ENCODE measurements around the gene ZMAT2.
"Not testable (repeated sequence)": the region's sequence is repeated elsewhere in the genome, so short reads cannot be mapped to it uniquely, and the experiment has no call there.

Gene ZMAT2

DNA sequence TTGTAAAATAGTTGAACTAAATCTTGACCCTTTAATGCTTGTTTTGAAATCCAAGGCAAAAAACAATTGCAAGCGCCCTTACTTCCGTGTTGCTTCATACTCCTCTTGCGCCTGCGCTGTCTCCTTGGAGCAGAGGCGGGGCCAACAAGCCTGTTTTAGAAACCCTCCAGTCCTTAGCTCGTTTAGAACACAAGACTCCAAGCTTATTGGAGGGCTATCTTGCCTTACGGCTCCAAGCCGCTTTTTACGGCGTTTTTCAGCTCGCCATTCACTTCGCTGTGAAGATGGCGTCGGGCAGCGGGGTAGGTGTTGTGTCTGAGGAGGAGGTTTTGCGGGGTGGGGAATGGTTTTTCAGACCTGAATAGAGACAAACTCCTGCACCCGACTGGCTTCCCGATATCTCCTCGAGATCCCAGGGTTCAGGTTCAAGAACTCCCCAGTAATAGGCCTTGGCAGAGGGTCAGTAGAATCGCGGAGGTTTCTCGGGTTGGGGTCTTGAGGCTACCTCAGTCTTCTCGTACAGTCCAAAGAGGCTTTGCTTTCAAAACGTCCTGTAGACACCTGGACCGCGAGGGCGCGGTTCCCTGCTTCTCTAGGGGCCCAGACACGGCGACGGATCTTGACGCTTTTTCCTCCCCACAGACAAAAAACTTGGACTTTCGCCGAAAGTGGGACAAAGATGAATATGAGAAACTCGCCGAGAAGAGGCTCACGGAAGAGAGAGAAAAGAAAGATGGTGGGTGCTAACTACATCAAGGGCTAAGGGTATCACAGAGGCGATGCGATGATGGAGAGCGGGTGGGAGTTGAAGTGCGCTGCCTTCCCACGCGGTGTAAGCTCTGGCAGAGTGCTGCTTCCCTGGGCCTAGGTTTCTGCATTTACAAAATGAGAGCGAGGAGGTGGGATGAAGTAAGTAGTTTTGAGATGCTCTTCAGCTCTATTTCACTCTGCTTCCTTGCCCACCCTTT, at the start of gene ZMAT2:
Gene ZMAT2 (plus strand): TSS at position 271 of the 968 bp plus-strand sequence. CDS start 14 bp downstream, at position 285.
- peak; percentile 55 for DNase-seq

DNA sequence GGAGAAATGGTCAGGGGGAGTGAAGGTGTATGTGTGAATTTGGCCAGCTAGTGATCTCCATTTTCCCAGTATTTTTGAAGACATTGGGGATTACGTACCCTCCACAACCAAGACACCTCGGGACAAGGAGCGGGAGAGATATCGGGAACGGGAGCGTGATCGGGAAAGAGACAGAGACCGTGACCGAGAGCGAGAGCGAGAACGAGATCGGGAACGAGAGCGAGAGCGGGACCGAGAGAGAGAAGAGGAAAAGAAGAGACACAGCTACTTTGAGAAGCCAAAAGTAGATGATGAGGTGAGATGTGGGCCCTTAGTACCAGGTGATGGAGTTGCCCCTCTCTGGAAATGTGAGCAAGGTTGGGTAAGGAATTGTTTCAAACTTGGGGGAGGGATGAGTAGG, 41.4 kb upstream of the ZMAT2 start:
- no peak for DNase-seq

DNA sequence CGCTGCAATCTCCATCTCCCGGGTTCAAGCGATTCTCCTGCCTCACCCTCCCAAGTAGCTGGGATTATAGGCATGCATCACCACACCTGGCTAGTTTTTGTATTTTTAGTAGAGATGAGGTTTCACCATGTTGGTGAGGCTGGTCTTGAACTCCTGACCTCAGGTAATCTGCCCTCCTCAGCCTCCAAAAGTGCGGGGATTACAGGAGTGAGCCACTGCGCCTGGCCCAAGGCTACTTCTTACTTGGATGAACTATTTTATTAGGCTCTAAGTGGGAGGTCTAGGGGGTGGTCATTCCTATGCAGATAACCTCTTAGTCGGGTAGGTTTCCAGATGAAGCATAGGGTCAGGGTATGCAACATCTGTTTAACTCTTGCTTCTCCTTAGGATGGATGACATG, 39.9 kb upstream of the ZMAT2 start:
- DNase-seq = not testable (repeated sequence)

GRCh38 chr5:140664030-140664358, 36.3 kb upstream of the ZMAT2 start:
- no peak for DNase-seq

GRCh38 chr5:140664359-140665119, 35.7 kb upstream of the ZMAT2 start, which contains the start of gene WDR55:
Gene WDR55, plus strand, starts transcription at chr5:140664904. Its CDS starts 9 bp downstream, at chr5:140664913.
- peak; percentile 87 for DNase-seq

DNA sequence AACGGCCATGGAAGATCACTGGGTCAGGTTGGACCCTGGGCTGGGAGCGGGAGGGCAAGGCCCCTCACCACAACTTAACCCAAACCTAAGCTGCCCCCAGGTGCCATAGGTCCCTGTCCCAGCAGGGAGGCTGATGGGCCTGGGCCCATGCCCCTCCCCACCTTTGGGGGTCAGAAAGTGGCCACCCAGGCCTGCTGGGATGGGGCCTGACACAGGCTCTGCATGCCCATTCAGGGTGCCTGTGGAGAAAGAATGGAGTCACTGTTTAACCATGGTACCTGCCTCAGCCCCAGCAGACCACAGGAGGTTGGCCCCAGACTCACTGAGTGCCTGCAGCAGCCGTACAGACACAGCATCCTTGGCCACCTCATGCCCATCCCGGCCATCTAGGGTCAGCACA, 29.2 kb upstream of the ZMAT2 start:
- not testable (repeated sequence) for DNase-seq

DNA sequence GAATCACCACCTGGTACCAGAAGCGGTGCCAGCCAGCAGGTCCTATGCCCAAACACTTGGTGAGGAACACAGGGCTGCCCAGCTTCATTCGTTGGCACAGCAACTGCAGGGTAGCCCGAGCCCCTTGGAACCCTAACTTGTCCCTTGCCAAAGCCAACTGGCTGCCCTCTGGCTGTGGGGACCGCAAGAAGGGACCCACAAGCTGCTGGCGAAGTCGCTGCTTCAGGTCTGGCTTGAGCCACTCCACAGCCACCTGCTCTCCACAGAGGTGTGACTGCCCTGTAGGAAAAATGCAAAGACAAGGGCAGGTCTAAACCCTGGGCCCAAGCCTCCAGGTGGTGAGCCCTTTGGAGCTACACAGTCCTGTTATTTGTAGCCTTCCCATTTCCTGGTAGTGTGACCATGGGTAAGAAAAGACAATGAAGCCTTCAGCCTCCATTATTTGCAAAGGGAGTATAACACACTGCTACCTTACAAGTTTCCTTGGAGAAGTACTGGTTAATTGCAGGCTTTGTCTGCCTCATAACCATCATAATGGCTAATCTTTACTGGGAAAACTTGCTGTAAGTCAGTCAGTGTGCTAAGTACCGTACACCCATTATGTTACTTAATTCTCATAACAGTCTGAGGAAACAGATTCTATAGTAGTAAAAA, 28.6 kb upstream of the ZMAT2 start:
- DNase-seq = no peak

- no peak for DNase-seq
Observed at GRCh38 chr5:140672455-140673186, 27.6 kb upstream of the ZMAT2 start.

- DNase-seq = no peak
Observed at GRCh38 chr5:140673187-140673976, 26.9 kb upstream of the ZMAT2 start, which contains the start of gene DND1. Gene DND1, minus strand, starts transcription at chr5:140673576. Its CDS starts 34 bp downstream, at chr5:140673542.

DNA sequence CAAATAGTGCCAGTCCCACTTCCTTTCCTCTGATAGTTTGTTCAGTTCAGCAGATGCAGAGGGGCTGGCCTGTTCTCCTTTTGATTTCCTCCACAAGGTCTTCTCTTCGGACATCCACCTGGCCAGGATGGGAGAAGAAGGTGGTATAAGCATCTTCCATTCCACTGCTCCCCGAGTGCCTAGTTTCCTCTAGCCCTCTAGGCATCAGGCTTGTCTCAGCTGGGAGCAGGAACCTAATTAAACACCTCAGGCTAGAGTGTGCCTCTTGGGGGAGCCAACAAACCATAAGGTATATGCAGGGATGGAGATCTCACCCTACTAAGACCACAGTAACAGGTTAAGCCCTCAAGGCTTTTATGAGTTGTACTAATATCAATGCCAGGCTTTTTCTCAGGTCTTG, 26.0 kb upstream of the ZMAT2 start:
- DNase-seq = peak; percentile 49

- no peak for DNase-seq
Observed at GRCh38 chr5:140674629-140675028, 25.6 kb upstream of the ZMAT2 start.

DNA sequence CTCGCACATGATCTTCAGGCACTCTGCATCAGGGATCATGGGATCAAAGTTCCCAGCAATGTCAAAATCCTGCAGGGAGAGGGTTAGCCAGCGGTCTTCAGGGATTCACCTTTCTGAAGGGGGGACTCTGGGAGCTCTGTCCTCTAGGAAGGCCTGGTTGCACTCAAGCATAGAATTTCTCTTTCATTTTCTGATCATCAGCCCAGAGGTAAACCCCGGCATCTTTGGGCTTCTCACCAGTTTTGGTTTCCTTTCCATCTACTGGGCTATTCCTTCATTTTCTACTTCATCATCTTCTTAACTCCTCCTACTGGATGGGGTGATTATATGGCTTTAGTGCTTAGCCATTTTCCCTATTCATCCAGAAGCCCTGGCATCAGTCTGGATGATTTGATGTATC, 22.3 kb upstream of the ZMAT2 start:
- DNase-seq = no peak

- DNase-seq = no peak
Observed at GRCh38 chr5:140678993-140679392, 21.3 kb upstream of the ZMAT2 start.

DNA sequence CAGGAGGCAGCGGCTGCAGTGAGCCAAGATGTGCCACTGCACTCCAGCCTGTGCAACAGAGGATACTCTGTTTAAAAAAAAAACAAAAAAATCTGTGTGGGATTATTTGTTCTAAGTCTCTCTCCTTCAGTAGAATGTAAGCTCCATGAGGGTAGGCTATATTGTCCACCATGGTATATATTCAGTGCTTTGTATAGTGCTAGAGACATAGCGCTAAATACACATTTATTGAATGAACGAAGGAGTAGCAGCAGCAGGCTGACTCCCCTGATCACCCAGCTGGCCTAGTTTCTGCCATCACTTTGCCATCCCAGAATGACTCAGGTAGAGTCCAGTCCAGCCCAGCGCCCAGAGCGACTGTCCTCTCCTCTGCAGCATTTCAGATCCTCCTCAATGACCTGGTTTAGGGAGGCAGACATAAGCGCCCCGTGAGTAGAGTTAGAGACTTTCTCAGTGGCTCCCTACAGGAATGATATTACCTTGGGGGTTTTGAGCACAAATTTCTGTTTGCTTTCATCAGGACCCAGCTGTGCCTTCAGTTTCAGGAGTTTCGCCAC, 9.8 kb upstream of the ZMAT2 start:
- no peak for DNase-seq

GRCh38 chr5:140690941-140691924, 9.0 kb upstream of the ZMAT2 start, which contains the start of the genes HARS1 and HARS2:
Gene HARS1, minus strand, starts transcription at chr5:140691370. Its CDS starts 66 bp downstream, at chr5:140691304.
Gene HARS2, plus strand, starts transcription at chr5:140691455. Its CDS starts 194 bp downstream, at chr5:140691649.
- DNase-seq = peak; percentile 76

DNA sequence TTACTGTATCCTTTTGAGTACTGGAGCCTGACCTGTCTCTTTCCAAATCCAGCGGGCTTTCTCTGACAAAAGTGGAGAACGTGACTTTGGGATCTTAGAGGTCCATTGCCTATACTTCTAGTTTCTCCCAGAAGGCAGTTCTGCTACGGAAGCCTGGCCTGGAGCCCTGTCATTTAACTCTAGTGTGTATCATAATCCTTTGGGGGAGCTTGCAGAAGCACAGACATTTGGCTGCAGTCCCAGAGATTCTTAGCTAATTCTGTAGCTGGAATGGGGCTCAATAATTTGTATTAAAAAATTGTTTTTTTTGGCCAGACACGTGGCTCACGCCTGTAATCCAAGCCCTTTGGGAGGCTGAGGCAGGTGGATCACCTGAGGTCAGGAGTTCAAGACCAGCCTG, 6.0 kb upstream of the ZMAT2 start:
- no peak for DNase-seq

GRCh38 chr5:140696891-140697492, 3.3 kb upstream of the ZMAT2 start:
- no peak for DNase-seq

GRCh38 chr5:140707812-140708211, 7.6 kb downstream of the ZMAT2 start:
- no peak for DNase-seq

DNA sequence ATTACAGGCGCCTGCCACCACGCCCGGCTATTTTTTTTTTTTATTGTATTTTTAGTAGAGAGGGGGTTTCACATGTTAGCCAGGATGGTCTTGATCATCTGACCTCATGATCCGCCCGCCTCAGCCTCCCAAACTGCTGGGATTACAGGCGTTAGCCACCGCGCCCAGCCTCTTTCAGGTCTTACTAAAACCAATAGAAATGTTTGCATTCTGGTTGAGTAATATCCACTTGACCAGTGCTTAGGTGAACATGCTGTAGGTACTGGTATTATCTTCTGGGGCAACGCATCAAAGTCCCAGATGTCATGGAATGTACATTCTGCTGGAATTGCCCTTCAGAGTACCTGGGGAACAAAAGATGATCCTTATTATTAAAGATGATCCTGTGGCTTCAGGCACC, 8.5 kb downstream of the ZMAT2 start:
- DNase-seq = not testable (repeated sequence)

Measured in 8988T (cell line).